WTC11 (cell line): ENCODE results near the gene CCP110.

Experiments
- AFF4 ChIP-seq: sonication (generic); formaldehyde crosslinking; IDR thresholded peaks from 2 replicates; pipeline ENCODE4 v1.8.1; 2023; ENCODE audit warnings: mild to moderate bottlenecking, missing genetic modification reagents, borderline replicate concordance
- ATF2 ChIP-seq: sonication (generic); formaldehyde crosslinking; IDR thresholded peaks from 2 replicates; pipeline ENCODE4 v1.8.1; 2022; ENCODE audit warnings: low read depth, missing genetic modification reagents, borderline replicate concordance
- ETV6 ChIP-seq: sonication (generic); formaldehyde crosslinking; IDR thresholded peaks from 2 replicates; pipeline ENCODE4 v1.8.1; 2022; ENCODE audit warnings: mild to moderate bottlenecking, missing genetic modification reagents
- JAZF1 ChIP-seq: fragments of 250-450 bp; sonication (Bioruptor Pico); IDR thresholded peaks from 2 replicates; pipeline ENCODE4 v1.9.0; 2021; ENCODE audit warnings: moderate library complexity, mild to moderate bottlenecking, inconsistent platforms
- MYBL2 ChIP-seq: sonication (generic); formaldehyde crosslinking; IDR thresholded peaks from 2 replicates; pipeline ENCODE4 v1.8.1; 2023; ENCODE audit warnings: mild to moderate bottlenecking, moderate library complexity, missing genetic modification reagents
- PRRX2 ChIP-seq: fragments of 250-450 bp; sonication (Bioruptor Pico); IDR thresholded peaks from 2 replicates; pipeline ENCODE4 v1.8.0; 2021; ENCODE audit warnings: mild to moderate bottlenecking
- ZNF263 ChIP-seq: sonication (generic); formaldehyde crosslinking; IDR thresholded peaks from 2 replicates; pipeline ENCODE4 v1.8.1; 2022; ENCODE audit warnings: low read depth, mild to moderate bottlenecking, moderate library complexity, missing genetic modification reagents
- ZNF423 ChIP-seq: fragments of 250-450 bp; sonication (Bioruptor Pico); IDR thresholded peaks from 2 replicates; pipeline ENCODE4 v2.1.2; 2022; ENCODE audit warnings: mild to moderate bottlenecking, moderate library complexity
- TF ChIP-seq, protein P1 (sequence below): fragments of 250-450 bp; sonication (Bioruptor Pico); IDR thresholded peaks from 2 replicates; pipeline ENCODE4 v1.9.0; 2021; ENCODE audit warnings: moderate library complexity, mild to moderate bottlenecking, inconsistent platforms, borderline replicate concordance
- TF ChIP-seq, protein P2 (sequence below): sonication (generic); formaldehyde crosslinking; conservative IDR thresholded peaks from 2 replicates; pipeline ENCODE4 v1.8.1; 2022; ENCODE audit warnings: mild to moderate bottlenecking, missing genetic modification reagents
- TF ChIP-seq, protein P3 (sequence below): fragments of 200-600 bp; IDR thresholded peaks from 2 replicates; pipeline ENCODE4 v1.8.0; 2022; ENCODE audit warnings: antibody characterized with exemption

DNA sequence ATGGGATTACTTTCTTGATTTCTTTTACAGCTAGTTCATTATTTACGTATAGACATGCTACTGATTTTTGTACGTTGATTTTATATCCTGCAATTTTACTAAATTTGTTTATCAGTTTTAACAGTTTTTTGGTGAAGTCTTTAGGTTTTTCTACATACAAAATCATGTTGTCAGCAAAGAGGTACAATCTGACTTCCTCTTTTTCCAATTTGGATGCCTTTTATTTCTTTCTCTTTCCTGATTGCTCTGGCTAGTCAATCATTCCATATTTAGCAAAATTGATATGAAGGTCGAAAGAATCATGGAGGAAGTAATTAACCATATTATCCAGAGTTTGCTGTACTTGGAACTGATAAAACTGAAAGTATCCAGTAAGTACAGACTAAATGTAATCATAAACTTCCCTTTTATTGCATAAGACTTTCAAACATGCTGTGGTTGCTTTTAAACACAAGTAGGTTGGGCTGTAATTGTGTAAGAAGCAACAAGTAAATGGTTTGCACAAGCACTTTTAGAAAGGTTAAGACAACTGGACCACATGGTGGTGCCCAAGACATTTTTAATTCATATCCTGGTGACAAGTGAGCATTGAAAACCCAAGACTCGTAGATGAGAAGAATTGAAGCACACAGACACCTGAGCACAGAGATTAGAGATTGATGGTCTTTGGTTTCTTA lies 10.2 kb upstream of the CCP110 start:
- TF ChIP-seq, protein P1, sequence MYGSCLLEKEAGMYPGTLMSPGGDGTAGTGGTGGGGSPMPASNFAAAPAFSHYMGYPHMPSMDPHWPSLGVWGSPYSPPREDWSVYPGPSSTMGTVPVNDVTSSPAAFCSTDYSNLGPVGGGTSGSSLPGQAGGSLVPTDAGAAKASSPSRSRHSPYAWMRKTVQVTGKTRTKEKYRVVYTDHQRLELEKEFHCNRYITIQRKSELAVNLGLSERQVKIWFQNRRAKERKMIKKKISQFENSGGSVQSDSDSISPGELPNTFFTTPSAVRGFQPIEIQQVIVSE (CRISPR knock-in tag) = no peak
- TF ChIP-seq, protein P2, sequence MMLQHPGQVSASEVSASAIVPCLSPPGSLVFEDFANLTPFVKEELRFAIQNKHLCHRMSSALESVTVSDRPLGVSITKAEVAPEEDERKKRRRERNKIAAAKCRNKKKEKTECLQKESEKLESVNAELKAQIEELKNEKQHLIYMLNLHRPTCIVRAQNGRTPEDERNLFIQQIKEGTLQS (CRISPR knock-in tag) = no peak
- TF ChIP-seq, protein P3, sequence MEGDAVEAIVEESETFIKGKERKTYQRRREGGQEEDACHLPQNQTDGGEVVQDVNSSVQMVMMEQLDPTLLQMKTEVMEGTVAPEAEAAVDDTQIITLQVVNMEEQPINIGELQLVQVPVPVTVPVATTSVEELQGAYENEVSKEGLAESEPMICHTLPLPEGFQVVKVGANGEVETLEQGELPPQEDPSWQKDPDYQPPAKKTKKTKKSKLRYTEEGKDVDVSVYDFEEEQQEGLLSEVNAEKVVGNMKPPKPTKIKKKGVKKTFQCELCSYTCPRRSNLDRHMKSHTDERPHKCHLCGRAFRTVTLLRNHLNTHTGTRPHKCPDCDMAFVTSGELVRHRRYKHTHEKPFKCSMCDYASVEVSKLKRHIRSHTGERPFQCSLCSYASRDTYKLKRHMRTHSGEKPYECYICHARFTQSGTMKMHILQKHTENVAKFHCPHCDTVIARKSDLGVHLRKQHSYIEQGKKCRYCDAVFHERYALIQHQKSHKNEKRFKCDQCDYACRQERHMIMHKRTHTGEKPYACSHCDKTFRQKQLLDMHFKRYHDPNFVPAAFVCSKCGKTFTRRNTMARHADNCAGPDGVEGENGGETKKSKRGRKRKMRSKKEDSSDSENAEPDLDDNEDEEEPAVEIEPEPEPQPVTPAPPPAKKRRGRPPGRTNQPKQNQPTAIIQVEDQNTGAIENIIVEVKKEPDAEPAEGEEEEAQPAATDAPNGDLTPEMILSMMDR = no peak
- TF ChIP-seq ZNF423 (CRISPR knock-in tag) (no peak), JAZF1 (CRISPR knock-in tag) (no peak), MYBL2 (CRISPR knock-in tag) (no peak), ETV6 (no peak), AFF4 (CRISPR knock-in tag) (no peak), ATF2 (CRISPR knock-in tag) (no peak), ZNF263 (CRISPR knock-in tag) (no peak), PRRX2 (CRISPR knock-in tag) (no peak)
